K562 (cell line): ENCODE results near the gene ABCF2. TPM values are rescaled to one million over a fixed set of nuclear protein-coding genes. Genes with fewer than 3 reads are reported as not detected.

Source experiments
- ARNT ChIP-seq, 2 experiments: fragments of 450-650 bp; IDR thresholded peaks; 2 replicates each; pipeline ENCODE4 v1.6.1; 2016; ENCODE audit warnings: mild to moderate bottlenecking in 1 of 2
- CTBP1 ChIP-seq: fragments of 450-650 bp; IDR thresholded peaks from 2 replicates; pipeline ENCODE4 v1.6.1; 2016; ENCODE audit warnings: borderline replicate concordance
- MNT ChIP-seq, 2 experiments: fragments of 450-650 bp; conservative IDR thresholded peaks; 2 replicates each; pipeline ENCODE4 v1.6.1; 2017; ENCODE audit warnings: mild to moderate bottlenecking in 2 of 2, moderate library complexity in 2 of 2
- MYC ChIP-seq, 2 experiments: fragments of 250-450 bp in 1 of 2; sonication (Bioruptor Pico) in 1 of 2; IDR thresholded peaks; 2 replicates each; pipeline versions ENCODE4 v1.5.1 to v1.6.1; 2012 to 2021; ENCODE audit warnings: low read depth in 2 of 2, borderline replicate concordance in 1 of 2, improper control_type of control experiment in 1 of 2, low read length in 1 of 2, mild to moderate bottlenecking in 1 of 2, moderate library complexity in 1 of 2
- SMAD3 ChIP-seq: fragments of 450-650 bp; formaldehyde crosslinking; conservative IDR thresholded peaks from 2 replicates; pipeline ENCODE4 v1.4.0; 2020; ENCODE audit warnings: mild to moderate bottlenecking
- SMAD4 ChIP-seq: fragments of 250-450 bp; sonication (Bioruptor Pico); conservative IDR thresholded peaks from 2 replicates; pipeline ENCODE4 v1.8.0; 2021; ENCODE audit warnings: inconsistent platforms, mild to moderate bottlenecking, moderate library complexity
- TCF3 ChIP-seq: sonication (generic); formaldehyde crosslinking; IDR thresholded peaks from 2 replicates; pipeline ENCODE4 v1.4.0; 2020; ENCODE audit warnings: mild to moderate bottlenecking, missing genetic modification reagents
- ZEB2 ChIP-seq: fragments of 450-650 bp; IDR thresholded peaks from 2 replicates; pipeline ENCODE4 v1.6.1; 2016
- polyA plus RNA-seq, 8 experiments: library from polyadenylated mRNA; depleted of rRNA in 4 of 8; stranded (reverse) in 5 of 8; unstranded in 3 of 8; fragments of >200 nt; fragmentation: Nextera tagmentation in 2 of 8; fragmentation: Illumina TruSeq in 1 of 8; extraction: Ambion mirVana in 2 of 8; extraction: Trizol in 1 of 8; gene quantifications; 2 replicates each; pipeline versions ENCODE4 v1.2.1 to v1.2.3, GENCODE V29; 2011 to 2014; ENCODE audit warnings: inconsistent platforms in 1 of 8, missing spikeins in 1 of 8
- total RNA-seq, 7 experiments: library from RNA; depleted of rRNA in 6 of 7; stranded (reverse); fragments of >200 nt in 6 of 7; fragmentation: Illumina TruSeq in 2 of 7; extraction: Trizol in 2 of 7; gene quantifications; 2 replicates each; pipeline versions ENCODE4 v1.2.1 to v1.2.3, GENCODE V29; 2011 to 2021; ENCODE audit warnings: low replicate concordance in 1 of 7
- TF ChIP-seq, protein P1 (sequence below): fragments of 450-650 bp; IDR thresholded peaks from 2 replicates; pipeline ENCODE4 v1.6.1; 2016; ENCODE audit warnings: mild to moderate bottlenecking, moderate library complexity
- TF ChIP-seq, protein P2 (sequence below): fragments of 450-650 bp; formaldehyde crosslinking; IDR thresholded peaks from 2 replicates; pipeline ENCODE4 v1.4.0; 2022; ENCODE audit warnings: missing genetic modification characterization
- TF ChIP-seq, protein P3 (sequence below): fragments of 250-450 bp; sonication (Bioruptor Pico); IDR thresholded peaks from 2 replicates; pipeline ENCODE4 v1.9.0; 2021; ENCODE audit warnings: mild to moderate bottlenecking

Gene ABCF2
- total and polyA plus RNA-seq, 9 of the 15 experiments (the other 6 are each of a cell fraction or from before 2014, with no cell fraction given) = 62.1 to 224 (median 113) TPM

- peak; percentile 98 to 99 for TF ChIP-seq MNT (conservative IDR thresholded peaks at IDR 0.05)
- TF ChIP-seq CTBP1 = peak; percentile 68; the same call in 1 of the 2 replicates
- TF ChIP-seq, protein P1, sequence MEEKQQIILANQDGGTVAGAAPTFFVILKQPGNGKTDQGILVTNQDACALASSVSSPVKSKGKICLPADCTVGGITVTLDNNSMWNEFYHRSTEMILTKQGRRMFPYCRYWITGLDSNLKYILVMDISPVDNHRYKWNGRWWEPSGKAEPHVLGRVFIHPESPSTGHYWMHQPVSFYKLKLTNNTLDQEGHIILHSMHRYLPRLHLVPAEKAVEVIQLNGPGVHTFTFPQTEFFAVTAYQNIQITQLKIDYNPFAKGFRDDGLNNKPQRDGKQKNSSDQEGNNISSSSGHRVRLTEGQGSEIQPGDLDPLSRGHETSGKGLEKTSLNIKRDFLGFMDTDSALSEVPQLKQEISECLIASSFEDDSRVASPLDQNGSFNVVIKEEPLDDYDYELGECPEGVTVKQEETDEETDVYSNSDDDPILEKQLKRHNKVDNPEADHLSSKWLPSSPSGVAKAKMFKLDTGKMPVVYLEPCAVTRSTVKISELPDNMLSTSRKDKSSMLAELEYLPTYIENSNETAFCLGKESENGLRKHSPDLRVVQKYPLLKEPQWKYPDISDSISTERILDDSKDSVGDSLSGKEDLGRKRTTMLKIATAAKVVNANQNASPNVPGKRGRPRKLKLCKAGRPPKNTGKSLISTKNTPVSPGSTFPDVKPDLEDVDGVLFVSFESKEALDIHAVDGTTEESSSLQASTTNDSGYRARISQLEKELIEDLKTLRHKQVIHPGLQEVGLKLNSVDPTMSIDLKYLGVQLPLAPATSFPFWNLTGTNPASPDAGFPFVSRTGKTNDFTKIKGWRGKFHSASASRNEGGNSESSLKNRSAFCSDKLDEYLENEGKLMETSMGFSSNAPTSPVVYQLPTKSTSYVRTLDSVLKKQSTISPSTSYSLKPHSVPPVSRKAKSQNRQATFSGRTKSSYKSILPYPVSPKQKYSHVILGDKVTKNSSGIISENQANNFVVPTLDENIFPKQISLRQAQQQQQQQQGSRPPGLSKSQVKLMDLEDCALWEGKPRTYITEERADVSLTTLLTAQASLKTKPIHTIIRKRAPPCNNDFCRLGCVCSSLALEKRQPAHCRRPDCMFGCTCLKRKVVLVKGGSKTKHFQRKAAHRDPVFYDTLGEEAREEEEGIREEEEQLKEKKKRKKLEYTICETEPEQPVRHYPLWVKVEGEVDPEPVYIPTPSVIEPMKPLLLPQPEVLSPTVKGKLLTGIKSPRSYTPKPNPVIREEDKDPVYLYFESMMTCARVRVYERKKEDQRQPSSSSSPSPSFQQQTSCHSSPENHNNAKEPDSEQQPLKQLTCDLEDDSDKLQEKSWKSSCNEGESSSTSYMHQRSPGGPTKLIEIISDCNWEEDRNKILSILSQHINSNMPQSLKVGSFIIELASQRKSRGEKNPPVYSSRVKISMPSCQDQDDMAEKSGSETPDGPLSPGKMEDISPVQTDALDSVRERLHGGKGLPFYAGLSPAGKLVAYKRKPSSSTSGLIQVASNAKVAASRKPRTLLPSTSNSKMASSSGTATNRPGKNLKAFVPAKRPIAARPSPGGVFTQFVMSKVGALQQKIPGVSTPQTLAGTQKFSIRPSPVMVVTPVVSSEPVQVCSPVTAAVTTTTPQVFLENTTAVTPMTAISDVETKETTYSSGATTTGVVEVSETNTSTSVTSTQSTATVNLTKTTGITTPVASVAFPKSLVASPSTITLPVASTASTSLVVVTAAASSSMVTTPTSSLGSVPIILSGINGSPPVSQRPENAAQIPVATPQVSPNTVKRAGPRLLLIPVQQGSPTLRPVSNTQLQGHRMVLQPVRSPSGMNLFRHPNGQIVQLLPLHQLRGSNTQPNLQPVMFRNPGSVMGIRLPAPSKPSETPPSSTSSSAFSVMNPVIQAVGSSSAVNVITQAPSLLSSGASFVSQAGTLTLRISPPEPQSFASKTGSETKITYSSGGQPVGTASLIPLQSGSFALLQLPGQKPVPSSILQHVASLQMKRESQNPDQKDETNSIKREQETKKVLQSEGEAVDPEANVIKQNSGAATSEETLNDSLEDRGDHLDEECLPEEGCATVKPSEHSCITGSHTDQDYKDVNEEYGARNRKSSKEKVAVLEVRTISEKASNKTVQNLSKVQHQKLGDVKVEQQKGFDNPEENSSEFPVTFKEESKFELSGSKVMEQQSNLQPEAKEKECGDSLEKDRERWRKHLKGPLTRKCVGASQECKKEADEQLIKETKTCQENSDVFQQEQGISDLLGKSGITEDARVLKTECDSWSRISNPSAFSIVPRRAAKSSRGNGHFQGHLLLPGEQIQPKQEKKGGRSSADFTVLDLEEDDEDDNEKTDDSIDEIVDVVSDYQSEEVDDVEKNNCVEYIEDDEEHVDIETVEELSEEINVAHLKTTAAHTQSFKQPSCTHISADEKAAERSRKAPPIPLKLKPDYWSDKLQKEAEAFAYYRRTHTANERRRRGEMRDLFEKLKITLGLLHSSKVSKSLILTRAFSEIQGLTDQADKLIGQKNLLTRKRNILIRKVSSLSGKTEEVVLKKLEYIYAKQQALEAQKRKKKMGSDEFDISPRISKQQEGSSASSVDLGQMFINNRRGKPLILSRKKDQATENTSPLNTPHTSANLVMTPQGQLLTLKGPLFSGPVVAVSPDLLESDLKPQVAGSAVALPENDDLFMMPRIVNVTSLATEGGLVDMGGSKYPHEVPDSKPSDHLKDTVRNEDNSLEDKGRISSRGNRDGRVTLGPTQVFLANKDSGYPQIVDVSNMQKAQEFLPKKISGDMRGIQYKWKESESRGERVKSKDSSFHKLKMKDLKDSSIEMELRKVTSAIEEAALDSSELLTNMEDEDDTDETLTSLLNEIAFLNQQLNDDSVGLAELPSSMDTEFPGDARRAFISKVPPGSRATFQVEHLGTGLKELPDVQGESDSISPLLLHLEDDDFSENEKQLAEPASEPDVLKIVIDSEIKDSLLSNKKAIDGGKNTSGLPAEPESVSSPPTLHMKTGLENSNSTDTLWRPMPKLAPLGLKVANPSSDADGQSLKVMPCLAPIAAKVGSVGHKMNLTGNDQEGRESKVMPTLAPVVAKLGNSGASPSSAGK = peak; percentile 91
- peak; percentile 42; the same call in 1 of the 2 replicates for TF ChIP-seq SMAD3
- TF ChIP-seq, protein P2, sequence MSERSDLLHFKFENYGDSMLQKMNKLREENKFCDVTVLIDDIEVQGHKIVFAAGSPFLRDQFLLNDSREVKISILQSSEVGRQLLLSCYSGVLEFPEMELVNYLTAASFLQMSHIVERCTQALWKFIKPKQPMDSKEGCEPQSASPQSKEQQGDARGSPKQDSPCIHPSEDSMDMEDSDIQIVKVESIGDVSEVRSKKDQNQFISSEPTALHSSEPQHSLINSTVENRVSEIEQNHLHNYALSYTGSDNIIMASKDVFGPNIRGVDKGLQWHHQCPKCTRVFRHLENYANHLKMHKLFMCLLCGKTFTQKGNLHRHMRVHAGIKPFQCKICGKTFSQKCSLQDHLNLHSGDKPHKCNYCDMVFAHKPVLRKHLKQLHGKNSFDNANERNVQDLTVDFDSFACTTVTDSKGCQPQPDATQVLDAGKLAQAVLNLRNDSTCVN (CRISPR knock-in tag) = peak; percentile 79; the same call in 1 of the 2 replicates
- peak; percentile 13 to 23; a peak in 1 of 4 replicates for TF ChIP-seq ARNT (IDR thresholded peaks at IDR 0.05)
- 0 out of 2 replicates have a peak, but pooled peaks have one; percentile 8 for TF ChIP-seq SMAD4 (CRISPR knock-in tag)
- peak; percentile 10; the same call in 1 of the 2 replicates for TF ChIP-seq TCF3
- TF ChIP-seq MYC (IDR thresholded peaks at IDR 0.05; ENCODE audit: low read depth, low read length) = peak; percentile 97
- TF ChIP-seq MYC (CRISPR knock-in tag; IDR thresholded peaks at IDR 0.05; ENCODE audit: borderline replicate concordance, low read depth) = no peak
- no peak for TF ChIP-seq ZEB2
- TF ChIP-seq, protein P3, sequence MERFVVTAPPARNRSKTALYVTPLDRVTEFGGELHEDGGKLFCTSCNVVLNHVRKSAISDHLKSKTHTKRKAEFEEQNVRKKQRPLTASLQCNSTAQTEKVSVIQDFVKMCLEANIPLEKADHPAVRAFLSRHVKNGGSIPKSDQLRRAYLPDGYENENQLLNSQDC (CRISPR knock-in tag) = peak; percentile 1
Measured at GRCh38 chr7:151226875-151227782, at the start of gene ABCF2 (continued).
